Esophagus muscularis mucosa (tissue), 4 donors: ENCODE measurements around the gene EBLN2. TPM values are rescaled to one million over a fixed set of nuclear protein-coding genes. Genes with fewer than 3 reads are reported as not detected.
A peak's percentile ranks its signal among the peaks of the same experiment; 100 is the strongest.
"Not testable (repeated sequence)": the region's sequence is repeated elsewhere in the genome, so short reads cannot be mapped to it uniquely, and the experiment has no call there.

Experiments used
- DNase-seq: peaks from one replicate; pipeline ENCODE4 v3.0.0-alpha.2; 2017; ENCODE audit errors: extremely low spot score
- H3K27ac ChIP-seq, 4 donors: fragments of 200-600 bp; sonication (generic); replicated peaks in 1 of 4; 1 replicate in 3 of 4; 2 replicates in 1 of 4; pipeline ENCODE4 v1.5.1; 2016 to 2019; ENCODE audit warnings: mild to moderate bottlenecking in 1 of 4
- H3K27me3 ChIP-seq, 4 donors: fragments of 200-600 bp; sonication (generic); one replicate each; pipeline versions ENCODE4 v1.5.1 to v1.6.0; 2016 to 2019
- H3K36me3 ChIP-seq, 4 donors: fragments of 200-600 bp; sonication (generic); one replicate each; pipeline ENCODE4 v1.5.1; 2016 to 2019
- H3K4me1 ChIP-seq, 4 donors: fragments of 200-600 bp; sonication (generic); one replicate each; pipeline ENCODE4 v1.5.1; 2016 to 2019
- H3K4me3 ChIP-seq, 4 donors: fragments of 200-600 bp; sonication (generic); 1 replicate in 2 of 4; 2 replicates in 2 of 4; pipeline ENCODE4 v1.5.1; 2016 to 2019; ENCODE audit warnings: mild to moderate bottlenecking in 4 of 4, moderate library complexity in 1 of 4
- H3K9me3 ChIP-seq, 4 donors: fragments of 200-600 bp; sonication (generic); 1 replicate in 3 of 4; 2 replicates in 1 of 4; pipeline ENCODE4 v1.5.1; 2016 to 2019
- EP300 ChIP-seq: sonication (generic); formaldehyde crosslinking; IDR thresholded peaks from one replicate; pipeline ENCODE4 v1.6.1; 2017; ENCODE audit warnings: antibody characterized with exemption
- POLR2A ChIP-seq: fragments of 450-650 bp; IDR thresholded peaks from one replicate; pipeline ENCODE4 v1.6.1; 2017; ENCODE audit warnings: antibody characterized with exemption, moderate library complexity, mild to moderate bottlenecking, low read depth
- POLR2AphosphoS5 ChIP-seq, 2 donors: sonication (generic); formaldehyde crosslinking; IDR thresholded peaks; one replicate each; pipeline ENCODE4 v1.6.1; 2017; ENCODE audit warnings: antibody characterized with exemption in 2 of 2
- WGBS: methylation state at CpG from one replicate; pipeline ENCODE4 v1.1.5; 2018; 5-methylcytosine and 5-hydroxymethylcytosine counted together
- intact Hi-C: fragments of 100-400 bp; cut with DNase I; formaldehyde crosslinking; loops from one replicate; pipeline ENCODE4 v1.15.1; 2023
- total RNA-seq, 4 donors: library from RNA; depleted of rRNA; stranded (reverse); fragments of >200 nt; gene quantifications; one replicate each; pipeline versions ENCODE4 v1.1.0 to v1.2.1, GENCODE V29; 2016
- TF ChIP-seq, protein P1 (sequence below), 3 experiments: fragments of 200-600 bp in 2 of 3; fragments of 450-650 bp in 1 of 3; sonication (generic) in 2 of 3; IDR thresholded peaks; one replicate each; pipeline ENCODE4 v1.5.1; 2017 to 2019; ENCODE audit warnings: antibody characterized with exemption in 3 of 3, mild to moderate bottlenecking in 2 of 3, moderate library complexity in 1 of 3

EBLN2 gene
- total RNA-seq, 4 donors from 2014 or later: 1.0 to 2.8 (median 2.4) TPM

DNA sequence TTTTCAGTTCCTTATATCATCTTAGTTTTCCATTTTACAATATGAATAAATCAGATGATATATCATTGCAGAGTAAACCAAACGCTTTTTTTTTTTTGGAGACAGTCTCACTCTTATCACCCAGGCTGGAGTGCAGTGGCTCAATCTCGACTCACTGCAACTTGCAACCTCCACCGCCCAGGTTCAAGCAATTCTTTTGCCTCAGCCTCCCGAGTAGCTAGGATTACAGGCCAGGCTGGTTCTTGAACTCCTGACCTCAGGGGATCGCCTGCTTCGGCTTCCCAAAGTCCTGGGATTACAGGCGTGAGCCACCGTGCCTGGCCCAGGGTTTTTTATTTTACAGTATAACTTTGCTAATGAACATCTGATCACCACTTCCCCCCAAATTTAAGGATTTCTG is 5.9 kb upstream of the EBLN2 start:
- no peaks in the 10 kb centered on the region for H3K27me3 ChIP-seq
- no peak overlapping the region for H3K4me3 ChIP-seq
- H3K4me1 ChIP-seq: peaks cover 10 to 34% (median 23%) of the 10 kb centered on the region in 4 donors
- H3K9me3 ChIP-seq: no peaks in the 10 kb centered on the region
- WGBS: 60% methylated on average over 8 of the region's 8 CpGs
- peaks cover 0 to 5% (median 0%) of the 10 kb centered on the region in 4 donors for H3K36me3 ChIP-seq
- no peak overlapping the region for H3K27ac ChIP-seq
- no peak for TF ChIP-seq EP300
- no peak for TF ChIP-seq POLR2A
- TF ChIP-seq, protein P1, sequence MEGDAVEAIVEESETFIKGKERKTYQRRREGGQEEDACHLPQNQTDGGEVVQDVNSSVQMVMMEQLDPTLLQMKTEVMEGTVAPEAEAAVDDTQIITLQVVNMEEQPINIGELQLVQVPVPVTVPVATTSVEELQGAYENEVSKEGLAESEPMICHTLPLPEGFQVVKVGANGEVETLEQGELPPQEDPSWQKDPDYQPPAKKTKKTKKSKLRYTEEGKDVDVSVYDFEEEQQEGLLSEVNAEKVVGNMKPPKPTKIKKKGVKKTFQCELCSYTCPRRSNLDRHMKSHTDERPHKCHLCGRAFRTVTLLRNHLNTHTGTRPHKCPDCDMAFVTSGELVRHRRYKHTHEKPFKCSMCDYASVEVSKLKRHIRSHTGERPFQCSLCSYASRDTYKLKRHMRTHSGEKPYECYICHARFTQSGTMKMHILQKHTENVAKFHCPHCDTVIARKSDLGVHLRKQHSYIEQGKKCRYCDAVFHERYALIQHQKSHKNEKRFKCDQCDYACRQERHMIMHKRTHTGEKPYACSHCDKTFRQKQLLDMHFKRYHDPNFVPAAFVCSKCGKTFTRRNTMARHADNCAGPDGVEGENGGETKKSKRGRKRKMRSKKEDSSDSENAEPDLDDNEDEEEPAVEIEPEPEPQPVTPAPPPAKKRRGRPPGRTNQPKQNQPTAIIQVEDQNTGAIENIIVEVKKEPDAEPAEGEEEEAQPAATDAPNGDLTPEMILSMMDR (IDR thresholded peaks at IDR 0.05): no peak
- no peak for TF ChIP-seq POLR2AphosphoS5 (IDR thresholded peaks at IDR 0.05)
- intact Hi-C loops: loop anchor here (10.0 kb wide), 1 partner anchor 211 kb away; the partner anchor contains the start of gene SHQ1
- no peak for DNase-seq

DNA sequence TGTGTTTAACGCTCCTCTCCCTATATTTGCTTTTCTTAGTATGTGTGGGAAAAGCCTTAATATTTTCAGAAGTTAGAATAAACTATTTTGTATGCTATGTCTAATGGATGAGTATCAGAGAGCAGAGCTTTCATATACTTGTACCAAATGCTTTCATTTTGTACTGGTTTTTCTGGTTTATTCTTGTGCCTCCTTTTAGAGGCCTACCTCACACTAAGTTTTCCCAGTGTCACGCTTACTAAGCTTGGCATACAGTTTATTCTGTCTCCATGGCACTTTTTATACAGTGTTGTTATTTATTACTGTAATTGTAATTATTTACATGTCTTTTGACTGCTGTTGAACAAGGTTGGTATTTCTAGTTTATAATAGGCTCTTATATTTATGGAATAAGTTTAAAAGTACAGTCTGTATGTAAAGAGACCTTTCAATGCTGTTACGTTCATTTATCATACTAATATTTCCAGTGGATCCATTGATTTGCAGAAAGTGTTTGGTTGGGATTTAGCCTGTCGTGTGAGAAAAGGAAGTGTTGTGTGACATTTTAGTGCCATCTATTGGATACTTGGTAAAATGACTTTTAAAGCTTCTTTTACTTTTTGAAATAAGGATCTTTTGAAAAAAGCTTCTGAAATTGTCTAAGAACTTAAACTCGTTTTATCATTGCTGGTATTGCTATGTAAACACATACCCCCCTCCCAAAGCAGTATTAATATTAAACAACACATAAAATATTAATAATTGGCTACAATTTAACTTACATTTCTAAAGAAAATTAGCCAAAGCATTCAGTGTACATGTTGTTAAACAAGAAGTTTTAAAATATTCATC is 5.2 kb upstream of the EBLN2 start:
- H3K4me3 ChIP-seq: no peak overlapping the region
- peaks cover 10 to 36% (median 23%) of the 10 kb centered on the region in 4 donors for H3K4me1 ChIP-seq
- TF ChIP-seq EP300 (no peak), POLR2A (no peak), POLR2AphosphoS5 (IDR thresholded peaks at IDR 0.05) (no peak)
- TF ChIP-seq, protein P1 (IDR thresholded peaks at IDR 0.05): peak; percentile 48 to 64 (median 52)
- no peaks in the 10 kb centered on the region for H3K9me3 ChIP-seq
- WGBS: 24% methylated on average over 5 of the region's 5 CpGs
- no peaks in the 10 kb centered on the region for H3K27me3 ChIP-seq
- H3K36me3 ChIP-seq: peaks cover 0 to 6% (median 0%) of the 10 kb centered on the region in 4 donors
- intact Hi-C loops: loop anchor here (2.0 to 10.0 kb wide), 2 partner anchors 119 to 211 kb away; partner anchors contain the start of gene SHQ1
- no peak for DNase-seq
- H3K27ac ChIP-seq: no peak overlapping the region

DNA sequence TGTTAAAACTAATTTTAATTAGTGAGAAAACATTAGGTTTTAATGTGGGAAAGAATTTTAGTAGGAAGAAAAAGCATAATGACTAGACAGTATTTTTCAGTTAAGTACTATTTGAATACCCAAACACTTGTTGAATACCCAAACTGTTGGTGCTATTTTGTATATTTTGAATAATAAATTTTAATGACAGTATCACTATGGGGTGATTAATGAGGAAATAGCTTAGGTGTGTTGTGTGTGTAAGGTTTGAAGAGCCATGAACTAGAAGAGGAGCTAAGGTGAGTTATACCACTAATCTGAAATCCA is 4.7 kb upstream of the EBLN2 start:
- DNase-seq: no peak
- H3K27me3 ChIP-seq: no peaks in the 10 kb centered on the region
- no peak overlapping the region for H3K27ac ChIP-seq
- peaks cover 10 to 40% (median 26%) of the 10 kb centered on the region in 4 donors for H3K4me1 ChIP-seq
- no peaks in the 10 kb centered on the region for H3K9me3 ChIP-seq
- TF ChIP-seq EP300 (no peak), POLR2AphosphoS5 (IDR thresholded peaks at IDR 0.05) (no peak)
- TF ChIP-seq, protein P1 (IDR thresholded peaks at IDR 0.05): no peak
- no peak overlapping the region for H3K4me3 ChIP-seq
- intact Hi-C loops: loop anchor here (2.0 to 10.0 kb wide), 2 partner anchors 120 to 212 kb away; partner anchors contain the start of gene SHQ1
- H3K36me3 ChIP-seq: peaks cover 0 to 12% (median 1%) of the 10 kb centered on the region in 4 donors

DNA sequence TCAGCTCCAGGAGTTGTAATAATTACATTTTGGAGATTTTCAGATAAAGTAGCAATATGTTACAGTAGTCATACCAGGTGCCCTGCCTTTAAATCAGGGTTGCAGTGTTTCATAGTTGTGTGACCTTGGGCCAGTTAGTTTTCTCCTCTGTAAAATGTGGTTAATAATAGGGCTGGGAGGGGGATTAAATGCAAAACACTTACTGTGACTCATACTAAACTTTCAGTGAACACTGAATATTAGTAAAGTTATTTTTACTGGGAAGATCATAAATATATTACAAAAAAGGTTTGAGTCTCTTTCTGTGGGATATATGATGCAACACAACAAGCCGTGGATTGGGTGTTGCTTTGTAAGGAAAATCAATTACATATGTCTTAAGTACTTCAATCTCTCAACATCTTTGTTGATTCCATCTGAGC is 1.1 kb upstream of the EBLN2 start:
- WGBS: 91% methylated on average over 1 of the region's 1 CpG
- H3K27me3 ChIP-seq: no peaks in the 10 kb centered on the region
- DNase-seq: no peak
- intact Hi-C loops: no loop called here
- TF ChIP-seq POLR2AphosphoS5 (IDR thresholded peaks at IDR 0.05): no peak
- TF ChIP-seq EP300: no peak
- no peak for TF ChIP-seq POLR2A
- TF ChIP-seq, protein P1 (IDR thresholded peaks at IDR 0.05): no peak
- H3K27ac ChIP-seq: no peak overlapping the region
- H3K4me3 ChIP-seq: no peak overlapping the region
- H3K36me3 ChIP-seq: peaks cover 14 to 41% (median 21%) of the 10 kb centered on the region in 4 donors
- no peaks in the 10 kb centered on the region for H3K9me3 ChIP-seq
- peaks cover 10 to 31% (median 20%) of the 10 kb centered on the region in 4 donors for H3K4me1 ChIP-seq

DNA sequence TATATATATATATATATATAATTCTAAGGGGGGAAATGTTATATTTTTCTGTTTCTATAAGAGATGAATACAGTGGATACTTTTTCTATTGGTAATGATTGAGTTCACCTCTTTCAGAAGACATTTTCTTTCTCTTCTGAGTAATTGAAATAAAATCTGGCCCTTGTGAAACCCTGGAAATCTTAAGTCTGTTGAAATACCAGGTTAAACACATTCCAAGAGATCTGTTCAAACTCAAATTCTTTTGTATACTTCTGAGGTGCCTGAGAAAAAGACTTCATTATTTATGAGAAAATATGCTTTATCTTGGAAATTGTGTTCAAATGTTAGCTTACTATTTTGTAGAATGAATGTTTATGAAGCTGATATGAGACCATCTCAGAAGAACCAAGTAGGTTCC is 4.8 kb downstream of the EBLN2 start:
- intact Hi-C loops, H3K27ac ChIP-seq, H3K4me3 ChIP-seq, H3K4me1 ChIP-seq, H3K9me3 ChIP-seq, DNase-seq, H3K27me3 ChIP-seq: not testable (repeated sequence)
- peaks cover 14 to 63% (median 30%) of the 10 kb centered on the region in 4 donors for H3K36me3 ChIP-seq
